ENCODE results near the gene WSCD2.

WSCD2 gene

GRCh38 chr12:108131035-108131434 is 1.9 kb downstream of the WSCD2 start:
- FAIRE-seq: no peak

- no peak for FAIRE-seq
Observed at GRCh38 chr12:108131657-108132126, 2.6 kb downstream of the WSCD2 start.

DNA sequence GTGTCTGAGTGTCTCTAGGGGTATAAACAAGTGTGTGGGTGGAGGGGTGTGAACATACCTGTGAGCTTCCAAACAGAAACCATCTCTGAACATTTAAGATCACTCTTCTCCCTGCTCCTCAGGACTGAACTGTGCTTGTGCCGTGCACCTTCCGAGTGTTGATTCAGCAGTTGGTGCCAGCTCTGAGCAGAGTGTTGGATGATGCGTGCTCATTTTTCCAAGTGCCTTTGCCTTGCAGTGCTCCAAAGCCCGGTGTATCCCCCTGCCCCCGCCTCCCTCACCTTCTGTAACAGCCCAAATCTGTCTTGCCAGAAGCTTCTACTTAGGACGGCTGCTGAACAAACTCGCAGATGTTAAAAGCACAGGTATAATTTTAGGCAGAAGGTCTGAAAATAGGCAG is 4.4 kb downstream of the WSCD2 start:
- no peak for FAIRE-seq

DNA sequence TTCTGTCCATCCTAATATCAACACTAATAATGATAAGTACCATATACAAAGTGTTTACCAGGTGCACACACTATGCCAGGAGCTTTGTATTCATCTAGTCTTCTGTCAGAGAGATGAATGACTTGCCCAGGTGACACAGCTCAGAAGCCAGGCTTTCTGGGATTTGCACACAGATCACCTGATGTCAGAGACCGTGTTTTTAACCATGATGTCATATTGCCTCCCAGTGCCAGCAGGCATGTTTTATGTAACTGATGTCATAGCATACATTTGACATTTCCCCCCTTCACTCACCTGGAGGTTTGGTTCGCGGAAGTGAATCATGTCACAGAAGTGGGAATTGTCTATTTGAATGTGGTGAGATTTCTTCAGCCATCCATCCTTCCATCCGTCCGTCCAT is 5.7 kb downstream of the WSCD2 start:
- no peak for FAIRE-seq

DNA sequence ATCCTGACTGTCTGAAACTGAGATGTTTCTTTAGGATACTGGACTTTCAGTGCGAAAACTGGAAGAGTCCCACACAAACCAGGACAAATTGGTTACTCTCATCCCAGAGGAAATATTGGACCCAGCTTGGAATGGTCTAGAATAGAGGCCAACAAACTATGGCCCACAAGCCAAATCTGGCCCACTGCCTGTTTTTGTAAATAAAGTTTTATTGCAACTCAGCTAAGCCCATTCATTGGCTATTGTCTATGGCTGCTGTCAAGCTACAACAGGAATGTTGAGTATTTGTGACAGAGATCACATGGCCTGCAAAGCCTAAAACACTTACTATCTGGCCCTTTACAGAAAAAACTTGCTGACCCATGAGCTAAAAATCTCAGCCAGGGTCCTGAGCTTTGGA is 6.5 kb downstream of the WSCD2 start:
- no peak for FAIRE-seq

- FAIRE-seq: no peak
Observed at GRCh38 chr12:108136697-108137096, 7.6 kb downstream of the WSCD2 start.

DNA sequence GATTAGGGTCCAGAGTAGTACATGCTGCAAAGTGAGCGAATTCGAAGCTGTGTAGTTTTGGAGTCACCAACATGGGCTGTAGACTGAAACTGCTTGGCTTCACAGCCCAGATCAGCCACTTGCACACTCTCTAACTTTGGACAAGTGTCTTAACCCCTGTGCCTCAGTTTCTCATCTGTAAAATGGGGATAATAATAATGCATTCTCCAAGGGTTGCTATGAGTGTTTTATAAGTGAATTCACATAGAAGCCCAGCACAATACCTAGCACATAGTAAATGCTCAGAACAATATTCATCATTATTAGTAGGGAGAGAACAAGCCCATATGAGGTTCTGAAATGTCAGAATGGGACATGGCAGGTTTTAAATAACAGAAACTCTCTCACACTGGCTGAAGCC is 10.4 kb downstream of the WSCD2 start:
- FAIRE-seq: no peak

DNA sequence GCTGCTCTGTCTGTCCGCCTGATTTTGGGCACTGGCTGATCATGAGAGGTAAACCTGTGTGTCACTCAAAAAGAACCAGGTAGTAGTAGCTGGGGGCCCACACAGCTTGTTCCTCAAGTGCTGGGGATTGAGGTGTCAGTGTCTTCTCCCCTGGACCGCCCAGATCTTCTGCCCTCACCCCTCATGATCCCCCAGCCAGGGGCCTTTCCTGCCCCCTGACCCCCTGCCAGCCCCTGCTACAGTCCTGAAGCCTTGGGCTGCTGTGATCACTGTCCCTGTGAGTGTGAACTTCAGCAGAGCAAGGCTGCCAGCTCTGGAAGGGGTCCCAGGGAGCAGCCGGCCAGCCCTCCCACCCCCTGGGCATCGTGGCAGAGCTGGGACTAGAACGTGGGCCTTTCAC is 11.4 kb downstream of the WSCD2 start:
- no peak for FAIRE-seq

DNA sequence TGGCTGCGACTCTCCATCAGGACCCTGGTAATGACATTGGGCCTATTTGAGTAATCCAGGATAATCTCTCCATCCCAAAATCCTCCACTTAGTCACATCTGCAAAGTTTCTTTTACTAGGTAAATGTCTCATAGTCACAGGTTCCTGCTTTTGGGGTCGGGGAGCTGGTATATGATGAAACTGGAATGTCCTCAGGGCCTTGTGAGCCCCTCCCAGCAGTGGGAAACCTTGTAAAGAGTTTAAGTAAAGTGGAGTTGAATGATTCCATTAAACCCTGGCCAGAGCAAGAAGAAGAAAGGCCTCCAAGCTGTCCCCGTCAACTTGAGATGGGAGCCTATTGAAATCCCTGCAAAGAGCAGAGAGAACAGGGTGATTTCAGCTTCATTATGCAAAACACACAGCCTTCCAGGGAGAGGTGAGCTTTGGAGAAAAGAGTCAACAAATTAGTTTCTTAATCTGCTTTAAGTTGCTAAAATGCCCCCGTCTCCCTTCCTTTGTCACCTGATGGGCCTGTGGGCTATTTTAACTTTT is 12.6 kb downstream of the WSCD2 start:
- FAIRE-seq: no peak

GRCh38 chr12:108143144-108143543 is 14.1 kb downstream of the WSCD2 start:
- FAIRE-seq: no peak

GRCh38 chr12:108144080-108144479 is 15.0 kb downstream of the WSCD2 start:
- no peak for FAIRE-seq

- no peak for FAIRE-seq
Observed at GRCh38 chr12:108145011-108145410, 15.9 kb downstream of the WSCD2 start.

- no peak for FAIRE-seq
Observed at GRCh38 chr12:108146035-108146893, 17.2 kb downstream of the WSCD2 start.

GRCh38 chr12:108147279-108147678 is 18.2 kb downstream of the WSCD2 start:
- FAIRE-seq: no peak

DNA sequence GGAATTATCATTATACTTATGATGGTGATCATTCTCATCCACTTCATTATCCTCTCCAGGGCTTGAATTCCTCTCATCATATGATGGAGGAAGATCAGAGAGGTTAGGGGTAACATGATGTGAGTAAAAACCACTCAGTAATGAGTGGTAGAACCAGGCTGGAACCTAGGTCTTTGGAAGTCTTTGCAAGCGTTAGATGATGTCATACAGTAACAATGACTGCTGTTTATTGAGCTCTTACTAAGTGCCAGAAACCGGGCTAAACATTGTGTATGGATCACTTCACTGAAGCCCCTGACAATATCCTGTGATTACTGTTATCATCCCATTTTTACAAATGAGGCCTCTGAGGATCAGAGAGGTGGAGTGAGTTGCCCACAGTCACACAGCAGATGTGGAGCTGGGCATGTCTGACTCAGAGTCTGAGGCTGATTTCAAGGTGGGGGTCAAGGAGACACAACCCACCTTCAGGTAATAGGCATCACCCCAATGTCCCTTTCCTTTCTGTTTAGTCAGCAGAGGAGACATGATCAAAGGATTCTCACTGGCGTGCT is 19.5 kb downstream of the WSCD2 start:
- no peak for FAIRE-seq

GRCh38 chr12:108150436-108150835 is 21.3 kb downstream of the WSCD2 start:
- FAIRE-seq: no peak

- no peak for FAIRE-seq
Observed at GRCh38 chr12:108151533-108152169, 22.6 kb downstream of the WSCD2 start.

- FAIRE-seq: no peak
Observed at GRCh38 chr12:108152170-108152538, 23.1 kb downstream of the WSCD2 start.

GRCh38 chr12:108156717-108157116 is 27.6 kb downstream of the WSCD2 start:
- FAIRE-seq: no peak

DNA sequence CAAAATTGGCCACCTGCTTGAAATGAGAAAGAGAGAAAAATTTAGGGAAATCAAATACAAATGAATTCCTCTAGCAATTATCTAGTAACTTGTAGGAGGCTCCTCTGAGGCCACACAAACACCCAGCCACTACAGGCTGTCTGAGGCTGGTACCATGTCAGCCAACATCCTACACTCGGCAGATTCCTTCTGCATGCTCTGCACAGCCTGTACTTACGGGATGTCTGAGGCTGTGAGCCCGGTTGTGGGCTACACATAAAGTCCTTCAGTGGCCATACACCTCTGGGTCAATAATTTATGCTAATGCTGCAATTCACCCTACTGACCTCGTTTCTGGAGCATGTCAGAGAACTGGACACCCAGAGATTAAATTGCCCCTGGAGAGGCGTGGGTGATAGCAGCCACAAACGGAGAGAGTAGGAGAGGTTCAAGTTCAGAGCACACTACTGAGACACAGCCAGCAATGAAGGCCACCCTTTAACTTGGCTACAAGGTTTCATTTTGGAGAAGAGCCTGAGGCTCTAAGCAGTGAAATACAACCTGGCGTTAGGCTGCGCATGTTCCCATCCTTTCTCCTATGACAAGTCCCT is 28.9 kb downstream of the WSCD2 start:
- FAIRE-seq: no peak

DNA sequence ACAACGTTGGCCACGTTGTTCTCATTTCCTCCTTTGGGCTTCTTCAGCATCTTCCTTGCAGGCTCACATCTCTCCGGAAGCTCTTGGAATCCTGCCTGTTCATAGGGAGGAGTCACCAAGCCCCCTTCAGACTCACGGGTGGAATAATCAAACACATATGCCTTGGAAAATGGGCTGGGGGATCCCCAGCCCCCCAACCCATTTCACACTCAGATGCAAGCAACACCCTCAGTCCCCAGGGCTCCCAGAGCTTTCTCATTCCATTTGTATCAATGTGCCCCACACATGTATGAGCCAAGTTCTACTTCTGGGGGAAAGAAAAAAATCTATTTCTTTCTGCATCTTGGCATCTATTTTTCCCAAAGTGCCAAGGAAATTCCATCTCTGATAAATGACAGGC is 33.1 kb downstream of the WSCD2 start:
- no peak for FAIRE-seq

DNA sequence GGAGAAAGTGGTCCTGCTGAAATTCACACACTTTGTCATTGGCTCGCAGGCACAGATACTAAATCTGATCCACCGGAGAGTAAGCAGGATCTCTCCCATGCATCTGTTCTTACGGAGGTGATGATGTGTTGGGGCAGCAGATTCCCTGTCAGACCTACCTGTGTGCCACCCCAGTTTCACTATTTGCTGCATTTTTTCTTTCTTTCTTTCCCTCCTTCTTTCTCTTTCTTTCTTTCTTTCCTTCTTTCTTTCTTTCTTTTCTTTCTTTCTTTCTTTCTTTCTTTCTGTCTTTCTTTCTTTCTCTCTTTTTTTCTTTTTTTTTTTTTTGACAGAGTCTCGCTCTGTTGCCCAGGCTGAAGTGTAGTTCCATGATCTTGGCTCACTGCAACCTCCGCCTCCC is 37.4 kb downstream of the WSCD2 start:
- FAIRE-seq: no peak

DNA sequence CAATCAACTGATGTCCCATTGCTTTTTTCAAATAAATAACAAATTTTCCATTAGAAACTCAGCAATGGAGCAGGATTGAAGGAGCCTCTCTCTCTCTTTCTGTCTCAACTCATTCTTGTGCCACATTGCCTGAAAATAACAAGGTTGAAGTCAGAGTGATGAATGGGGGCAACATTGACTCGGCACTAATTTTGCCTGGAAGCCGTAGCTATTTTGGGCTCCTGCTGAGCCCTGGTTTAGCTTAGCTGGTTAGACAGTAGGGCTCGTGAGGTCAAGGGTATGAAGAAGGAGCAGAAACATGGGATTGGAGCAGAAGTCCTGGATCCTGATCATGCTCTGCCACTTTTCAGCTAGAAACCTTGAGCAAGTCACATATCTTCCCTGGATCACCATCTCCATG is 38.9 kb downstream of the WSCD2 start:
- FAIRE-seq: no peak

- FAIRE-seq: no peak
Observed at GRCh38 chr12:108169708-108170107, 40.6 kb downstream of the WSCD2 start.
